ENCODE measurements around the gene PPP1R16B.
A peak's percentile ranks its signal among the peaks of the same experiment; 100 is the strongest.

GRCh38 chr20:38894091-38894847 lies 88.8 kb downstream of the PPP1R16B start:
- TF ChIP-seq CTCF (IDR thresholded peaks at IDR 0.05): peak in 3 of 12 donors; percentile 13 to 34 (median 28)
- TF ChIP-seq POLR2A (IDR thresholded peaks at IDR 0.05): no peak

All from heart left ventricle (tissue), 13 donors.